ENCODE results near the gene LHX8.

Gene LHX8

DNA sequence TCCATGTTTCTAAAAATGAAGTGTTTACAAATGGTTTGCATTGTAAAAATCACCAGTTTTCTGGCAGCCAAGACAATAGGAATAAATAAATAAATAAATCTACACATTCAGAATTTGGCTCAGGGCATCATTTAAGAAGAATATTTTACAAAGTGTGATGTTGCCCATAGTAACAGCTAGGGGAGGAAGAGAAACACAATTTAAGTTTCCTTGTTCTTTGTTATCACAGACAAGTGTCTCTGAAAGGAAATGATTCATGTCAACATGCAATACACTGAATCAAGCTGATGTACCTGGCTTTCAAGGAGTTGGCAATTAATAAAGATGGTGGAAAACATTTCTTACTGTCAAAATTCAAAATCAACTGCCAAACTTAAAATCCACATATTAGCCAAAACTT, 74.7 kb downstream of the LHX8 start:
- no peak for DNase-seq
